ENCODE data around the gene B4GALT1. TPM values are rescaled to one million over a fixed set of nuclear protein-coding genes. Genes with fewer than 3 reads are reported as not detected.
A peak's percentile ranks its signal among the peaks of the same experiment; 100 is the strongest.

Gene B4GALT1
- total and polyA plus RNA-seq, 2 donors (not counting 3 experiments of a cell fraction or from before 2014, with no cell fraction given) = 61.4 to 66.5 TPM

DNA sequence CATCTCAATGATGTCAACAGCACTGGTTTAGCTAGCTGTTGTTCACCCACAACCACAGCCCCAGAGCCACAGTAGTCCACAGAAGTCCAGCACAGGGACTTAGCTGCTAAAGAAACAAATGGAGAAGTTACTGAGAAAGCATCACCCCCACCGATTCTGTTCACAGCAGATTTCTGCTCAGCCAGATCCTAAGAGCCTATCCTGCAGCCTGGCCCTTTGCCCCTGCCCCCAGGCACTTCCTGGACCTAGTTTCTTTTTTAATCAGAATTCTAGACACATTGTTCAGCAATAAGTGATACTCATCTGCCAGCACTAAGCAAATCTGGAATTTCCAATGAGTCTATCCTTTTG, 7.4 kb downstream of the B4GALT1 start:
- FAIRE-seq (no peak), DNase-seq (ENCODE audit: low read depth, low spot score) (peak; percentile 73)
- intact Hi-C loops (cut with micrococcal nuclease) = loop anchor here (1.0 kb wide), 2 partner anchors 8 to 66 kb away; partner anchors contain the start of gene B4GALT1
- Histone ChIP-seq H3K27ac (ENCODE audit: insufficient read depth, low read depth, low read length) (peak overlapping the region; percentile 97), H3K4me1 (ENCODE audit: control insufficient read depth, extremely low read depth, insufficient read depth, low read length) (peaks cover 62% of the 10 kb centered on the region), H3K4me2 (ENCODE audit: insufficient read depth, low read length) (peak overlapping the region; percentile 72), H3K9me1 (replicated peaks; ENCODE audit: control insufficient read depth, extremely low read depth, insufficient read depth, low read length) (no peaks in the 10 kb centered on the region), H3K4me3 (replicated peaks in 1 of 3; ENCODE audit: insufficient read depth in 1 of 3, low read depth in 1 of 3, low read length in 3 of 3) (no peak overlapping the region), H3K36me3 (ENCODE audit: control insufficient read depth in 2 of 2, extremely low read depth in 1 of 2, insufficient read depth in 2 of 2, low read length in 2 of 2) (no peaks in the 10 kb centered on the region), H3K79me2 (ENCODE audit: control insufficient read depth, insufficient read depth, low read length) (peaks cover 86% of the 10 kb centered on the region), H3K27me3 (ENCODE audit: control insufficient read depth in 2 of 2, insufficient read depth in 2 of 2, low read length in 2 of 2) (no peaks in the 10 kb centered on the region), H3K9me3 (replicated peaks; ENCODE audit: control insufficient read depth, insufficient read depth, low read length) (no peaks in the 10 kb centered on the region), H2AFZ (ENCODE audit: low read depth, low read length) (no peak overlapping the region), H3K9ac (replicated peaks; ENCODE audit: extremely low read depth, insufficient read depth, low read length) (peak overlapping the region; percentile 59), H4K20me1 (replicated peaks; ENCODE audit: control insufficient read depth, extremely low read depth, insufficient read depth, low read length) (no peaks in the 10 kb centered on the region)
- dilution Hi-C loops (cut with MboI; ENCODE audit: extremely low pct_ligation_motif_present, low sequenced_read_pairs) = no loop called here
- no TSS peak for BruUV-seq (replicated peaks)
- ChIA-PET POLR2A (interaction anchor here (1.3 kb wide), 1 partner anchor 29 kb away, joined by 3 read pairs; no protein-coding TSS in a partner anchor), CTCF (interaction anchor here (1.3 to 3.6 kb wide), 3 partner anchors 9 to 66 kb away, joined by 4 to 18 read pairs (median 12); no protein-coding TSS in a partner anchor)
- TF ChIP-seq MYC (IDR thresholded peaks at IDR 0.05; ENCODE audit: low read depth, low read length) (no peak), GATA2 (IDR thresholded peaks at IDR 0.05; ENCODE audit: insufficient read depth, insufficient read length, low read depth, low read length) (no peak), POLR2A (IDR thresholded peaks at IDR 0.05; ENCODE audit: low read depth, low read length) (no peak), JUN (IDR thresholded peaks at IDR 0.05; ENCODE audit: borderline replicate concordance, insufficient read depth, insufficient read length, low read depth) (no peak), CTCF (IDR thresholded peaks at IDR 0.05; ENCODE audit: extremely low read depth in 1 of 2, insufficient read depth in 1 of 2, low read depth in 1 of 2, low read length in 2 of 2) (no peak), POLR2AphosphoS5 (IDR thresholded peaks at IDR 0.05; ENCODE audit: insufficient read depth, low read depth, low read length) (no peak), EZH2 (IDR thresholded peaks at IDR 0.05; ENCODE audit: borderline replicate concordance, low read depth, low read length, severe bottlenecking) (no peak), FOS (IDR thresholded peaks at IDR 0.05; ENCODE audit: borderline replicate concordance, insufficient read depth, low read length) (no peak)
- TF ChIP-seq, protein P1, sequence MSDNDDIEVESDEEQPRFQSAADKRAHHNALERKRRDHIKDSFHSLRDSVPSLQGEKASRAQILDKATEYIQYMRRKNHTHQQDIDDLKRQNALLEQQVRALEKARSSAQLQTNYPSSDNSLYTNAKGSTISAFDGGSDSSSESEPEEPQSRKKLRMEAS (IDR thresholded peaks at IDR 0.05; ENCODE audit: insufficient read depth, insufficient read length) = no peak

Measured in endothelial cell of umbilical vein (primary cell).